HL-60 (cell line): Measurements from ENCODE around the gene CACNA1H.
"Not testable (repeated sequence)": the region's sequence is repeated elsewhere in the genome, so short reads cannot be mapped to it uniquely, and the experiment has no call there.

ENCODE experiments used
- DNase-seq, 2 experiments: peaks; one replicate each; pipeline ENCODE4 v3.0.0-alpha.2; 2010 to 2020; ENCODE audit warnings: low read depth in 1 of 2, low spot score in 1 of 2
- H3K27ac ChIP-seq: fragments of 250-450 bp; sonication (Bioruptor Pico); replicated peaks from 2 replicates; pipeline ENCODE4 v1.5.1; 2020; ENCODE audit warnings: mild to moderate bottlenecking, moderate library complexity
- H3K27me3 ChIP-seq: fragments of 250-450 bp; sonication (Bioruptor Pico); 2 replicates; pipeline ENCODE4 v1.5.1; 2021; ENCODE audit warnings: mild to moderate bottlenecking, moderate library complexity; ENCODE audit not compliant: insufficient read depth, poor library complexity, severe bottlenecking
- H3K4me3 ChIP-seq: replicated peaks from 2 replicates; pipeline ENCODE4 v1.5.1; 2011; ENCODE audit warnings: mild to moderate bottlenecking, control low read depth, low read length; ENCODE audit not compliant: insufficient read depth
- GABPA ChIP-seq: IDR thresholded peaks from 2 replicates; pipeline ENCODE4 v1.6.1; 2012; ENCODE audit warnings: low read depth
- POLR2AphosphoS5 ChIP-seq: IDR thresholded peaks from 2 replicates; pipeline ENCODE4 v1.6.1; 2012; ENCODE audit warnings: low read depth
- SPI1 ChIP-seq: IDR thresholded peaks from 2 replicates; pipeline ENCODE4 v1.6.1; 2012; ENCODE audit warnings: low read depth, mild to moderate bottlenecking, borderline replicate concordance
- TF ChIP-seq, protein P1 (sequence below): IDR thresholded peaks from 2 replicates; pipeline ENCODE4 v1.6.1; 2012; ENCODE audit warnings: low read depth; ENCODE audit not compliant: insufficient replicate concordance
- TF ChIP-seq, protein P2 (sequence below): IDR thresholded peaks from one replicate; pipeline ENCODE4 v1.5.1; 2011; ENCODE audit warnings: low read length, control low read depth, inconsistent platforms; ENCODE audit not compliant: insufficient read depth

The CACNA1H gene

DNA sequence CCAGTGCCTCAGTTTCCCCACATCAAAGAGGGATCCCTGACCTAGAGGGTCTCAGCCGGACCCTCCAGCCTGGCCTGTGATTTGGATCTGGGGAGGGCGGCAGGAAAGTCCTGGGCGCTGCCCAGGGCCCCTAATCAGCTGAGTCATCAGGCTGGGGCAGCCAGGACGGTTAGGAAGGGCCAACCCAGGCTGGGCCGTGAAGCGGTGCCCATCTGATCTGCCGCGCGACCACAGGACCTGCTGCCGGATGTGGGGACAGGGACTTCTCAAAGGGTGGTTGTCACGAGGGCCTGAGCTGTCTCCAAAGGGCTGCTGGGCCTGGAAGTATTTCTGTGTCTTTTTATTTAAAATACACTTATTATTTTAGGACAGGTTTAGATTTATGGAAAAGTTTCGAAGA, 92.0 kb downstream of the CACNA1H start:
- TF ChIP-seq SPI1 (no peak), POLR2AphosphoS5 (0 out of 2 replicates have a peak, but pooled peaks have one; percentile 34)
- no peaks in the 10 kb centered on the region for H3K27me3 ChIP-seq
- peak; percentile 5 to 79 for DNase-seq
- H3K27ac ChIP-seq, result peak overlapping the region; percentile 69
- no peak overlapping the region for H3K4me3 ChIP-seq

DNA sequence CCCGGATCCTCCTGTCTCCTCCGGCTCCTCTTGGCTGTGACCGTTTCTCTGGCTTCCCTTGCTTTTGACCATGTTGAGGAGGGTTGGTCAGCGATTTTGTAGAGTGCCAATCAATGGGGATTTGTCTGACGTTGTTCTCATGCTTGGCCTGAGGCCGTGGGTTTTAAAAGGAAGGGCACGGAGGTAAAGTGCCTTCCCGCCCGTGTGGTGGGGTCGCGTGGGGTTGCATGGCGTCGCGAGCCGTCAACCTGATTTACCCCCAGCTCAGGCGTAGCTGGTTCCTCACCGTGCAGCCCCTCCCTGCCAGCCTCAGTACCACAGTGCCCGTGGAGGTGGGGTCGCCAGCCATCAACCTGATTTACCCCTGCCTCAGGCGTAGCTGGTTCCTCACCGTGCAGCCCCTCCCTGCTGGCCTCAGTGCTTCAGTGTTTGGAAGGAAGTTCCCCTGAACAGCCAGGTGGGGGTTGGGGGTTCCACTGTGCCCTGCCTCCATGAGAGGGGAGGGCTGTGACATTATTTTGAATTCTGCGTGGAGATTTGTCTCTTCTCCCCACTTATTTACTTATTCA, 92.6 kb downstream of the CACNA1H start:
- Histone ChIP-seq H3K27ac (peak overlapping the region; percentile 69), H3K4me3 (no peak overlapping the region), H3K27me3 (no peaks in the 10 kb centered on the region)
- DNase-seq, result peak in 1 of 2 experiments; percentile 18
- TF ChIP-seq, protein P1, sequence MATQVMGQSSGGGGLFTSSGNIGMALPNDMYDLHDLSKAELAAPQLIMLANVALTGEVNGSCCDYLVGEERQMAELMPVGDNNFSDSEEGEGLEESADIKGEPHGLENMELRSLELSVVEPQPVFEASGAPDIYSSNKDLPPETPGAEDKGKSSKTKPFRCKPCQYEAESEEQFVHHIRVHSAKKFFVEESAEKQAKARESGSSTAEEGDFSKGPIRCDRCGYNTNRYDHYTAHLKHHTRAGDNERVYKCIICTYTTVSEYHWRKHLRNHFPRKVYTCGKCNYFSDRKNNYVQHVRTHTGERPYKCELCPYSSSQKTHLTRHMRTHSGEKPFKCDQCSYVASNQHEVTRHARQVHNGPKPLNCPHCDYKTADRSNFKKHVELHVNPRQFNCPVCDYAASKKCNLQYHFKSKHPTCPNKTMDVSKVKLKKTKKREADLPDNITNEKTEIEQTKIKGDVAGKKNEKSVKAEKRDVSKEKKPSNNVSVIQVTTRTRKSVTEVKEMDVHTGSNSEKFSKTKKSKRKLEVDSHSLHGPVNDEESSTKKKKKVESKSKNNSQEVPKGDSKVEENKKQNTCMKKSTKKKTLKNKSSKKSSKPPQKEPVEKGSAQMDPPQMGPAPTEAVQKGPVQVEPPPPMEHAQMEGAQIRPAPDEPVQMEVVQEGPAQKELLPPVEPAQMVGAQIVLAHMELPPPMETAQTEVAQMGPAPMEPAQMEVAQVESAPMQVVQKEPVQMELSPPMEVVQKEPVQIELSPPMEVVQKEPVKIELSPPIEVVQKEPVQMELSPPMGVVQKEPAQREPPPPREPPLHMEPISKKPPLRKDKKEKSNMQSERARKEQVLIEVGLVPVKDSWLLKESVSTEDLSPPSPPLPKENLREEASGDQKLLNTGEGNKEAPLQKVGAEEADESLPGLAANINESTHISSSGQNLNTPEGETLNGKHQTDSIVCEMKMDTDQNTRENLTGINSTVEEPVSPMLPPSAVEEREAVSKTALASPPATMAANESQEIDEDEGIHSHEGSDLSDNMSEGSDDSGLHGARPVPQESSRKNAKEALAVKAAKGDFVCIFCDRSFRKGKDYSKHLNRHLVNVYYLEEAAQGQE, result no peak
- TF ChIP-seq POLR2AphosphoS5 (no peak), GABPA (no peak), SPI1 (no peak)
- TF ChIP-seq, protein P2, sequence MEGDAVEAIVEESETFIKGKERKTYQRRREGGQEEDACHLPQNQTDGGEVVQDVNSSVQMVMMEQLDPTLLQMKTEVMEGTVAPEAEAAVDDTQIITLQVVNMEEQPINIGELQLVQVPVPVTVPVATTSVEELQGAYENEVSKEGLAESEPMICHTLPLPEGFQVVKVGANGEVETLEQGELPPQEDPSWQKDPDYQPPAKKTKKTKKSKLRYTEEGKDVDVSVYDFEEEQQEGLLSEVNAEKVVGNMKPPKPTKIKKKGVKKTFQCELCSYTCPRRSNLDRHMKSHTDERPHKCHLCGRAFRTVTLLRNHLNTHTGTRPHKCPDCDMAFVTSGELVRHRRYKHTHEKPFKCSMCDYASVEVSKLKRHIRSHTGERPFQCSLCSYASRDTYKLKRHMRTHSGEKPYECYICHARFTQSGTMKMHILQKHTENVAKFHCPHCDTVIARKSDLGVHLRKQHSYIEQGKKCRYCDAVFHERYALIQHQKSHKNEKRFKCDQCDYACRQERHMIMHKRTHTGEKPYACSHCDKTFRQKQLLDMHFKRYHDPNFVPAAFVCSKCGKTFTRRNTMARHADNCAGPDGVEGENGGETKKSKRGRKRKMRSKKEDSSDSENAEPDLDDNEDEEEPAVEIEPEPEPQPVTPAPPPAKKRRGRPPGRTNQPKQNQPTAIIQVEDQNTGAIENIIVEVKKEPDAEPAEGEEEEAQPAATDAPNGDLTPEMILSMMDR, result no peak

DNA sequence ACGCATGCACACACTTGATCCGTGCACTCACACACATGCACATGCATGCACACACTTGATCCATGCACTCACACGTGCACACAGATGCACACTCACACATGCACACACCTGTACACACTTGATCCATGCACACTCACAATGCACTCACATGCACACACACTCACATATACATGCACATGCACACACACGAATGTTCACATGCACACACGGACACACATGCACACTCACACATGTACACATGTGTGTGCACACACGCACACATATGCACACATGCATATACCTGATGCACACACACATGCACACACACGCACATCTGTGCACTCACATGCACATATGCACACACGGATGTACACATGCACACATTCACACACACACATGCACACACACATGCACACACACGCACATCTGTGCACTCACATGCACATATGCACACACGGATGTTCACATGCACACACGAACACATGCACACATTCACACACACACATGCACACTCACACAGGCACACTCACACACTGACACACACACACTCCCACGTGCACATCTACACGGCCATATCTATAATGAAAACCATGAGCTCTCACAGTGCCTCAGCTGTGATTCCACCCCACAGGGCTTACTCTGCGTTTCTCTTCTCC, 95.1 kb downstream of the CACNA1H start:
- not testable (repeated sequence) for DNase-seq

DNA sequence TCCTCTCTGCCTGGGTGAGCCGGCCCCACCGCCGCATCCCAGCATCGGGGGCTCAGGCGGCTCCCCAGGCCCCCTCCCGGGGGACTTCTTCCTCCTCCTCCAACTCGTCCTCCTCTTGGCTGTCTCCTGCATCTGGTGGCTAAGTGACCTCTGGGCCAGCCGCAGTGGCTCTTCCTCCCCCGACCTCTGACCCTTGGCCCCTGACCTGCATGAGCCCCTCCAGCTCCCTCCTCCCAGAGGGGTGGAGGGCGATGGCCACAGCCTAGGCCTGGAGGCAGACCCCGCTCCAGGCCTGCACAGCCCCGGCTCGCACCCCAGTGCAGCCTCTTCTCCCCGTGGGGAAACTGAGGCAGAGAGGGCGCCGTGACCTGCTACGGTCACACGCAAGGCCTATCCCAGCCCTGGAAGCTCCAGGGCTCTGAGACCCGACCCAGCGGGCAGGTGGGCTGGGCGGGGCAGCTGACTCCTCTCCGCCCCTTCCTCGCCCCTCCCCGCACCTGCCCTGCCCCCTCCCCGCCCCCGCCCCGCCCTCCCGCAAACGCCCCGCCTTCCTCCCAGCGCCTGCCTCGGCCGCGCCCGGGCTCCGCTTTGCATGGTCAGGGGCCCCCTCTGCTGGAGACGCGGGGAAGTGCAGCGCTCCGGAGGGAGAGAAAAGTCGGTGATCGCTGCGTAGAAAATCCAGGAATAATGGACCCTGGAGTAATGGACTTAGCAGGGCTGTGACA, 96.3 kb downstream of the CACNA1H start:
- H3K27ac ChIP-seq, H3K27me3 ChIP-seq, H3K4me3 ChIP-seq, DNase-seq: not testable (repeated sequence)

More for the DNA sequence above, 95.1 kb downstream of the CACNA1H start:
- not testable (repeated sequence) for H3K4me3 ChIP-seq, H3K27me3 ChIP-seq, H3K27ac ChIP-seq

DNA sequence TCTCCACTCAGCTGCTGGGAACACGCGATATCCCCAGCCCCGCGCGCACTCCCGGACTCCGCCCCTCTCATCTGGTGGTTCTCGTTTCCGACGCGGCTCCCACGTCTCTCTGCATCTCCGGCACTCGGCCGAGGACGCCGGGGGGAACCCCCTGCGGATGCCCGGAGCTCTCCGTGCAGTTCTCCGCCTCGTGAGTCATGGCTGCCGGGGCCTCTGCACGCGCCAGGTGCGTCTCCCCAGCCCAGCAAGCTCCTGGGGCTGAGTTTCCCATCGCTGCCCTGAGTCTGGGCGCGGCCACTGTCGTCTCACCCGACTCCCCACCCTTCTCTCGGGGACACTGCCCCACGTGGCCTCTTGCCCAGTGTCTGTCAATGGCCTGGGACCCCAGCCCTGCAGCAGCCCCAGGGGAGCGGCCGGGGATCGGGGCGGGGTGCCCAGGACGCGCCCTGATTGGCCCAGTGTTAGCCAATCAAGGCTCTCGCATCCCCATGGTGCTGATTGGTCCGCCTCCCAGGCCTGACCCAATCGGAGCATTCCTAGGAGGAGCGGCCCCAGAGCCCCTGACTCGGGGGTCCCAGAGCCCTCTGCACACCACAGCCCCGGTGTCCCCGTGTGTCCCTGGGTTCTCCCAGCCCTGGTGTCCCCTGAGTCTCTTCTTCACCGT, 100.9 kb downstream of the CACNA1H start:
- not testable (repeated sequence) for H3K4me3 ChIP-seq, H3K27ac ChIP-seq, DNase-seq, H3K27me3 ChIP-seq

DNA sequence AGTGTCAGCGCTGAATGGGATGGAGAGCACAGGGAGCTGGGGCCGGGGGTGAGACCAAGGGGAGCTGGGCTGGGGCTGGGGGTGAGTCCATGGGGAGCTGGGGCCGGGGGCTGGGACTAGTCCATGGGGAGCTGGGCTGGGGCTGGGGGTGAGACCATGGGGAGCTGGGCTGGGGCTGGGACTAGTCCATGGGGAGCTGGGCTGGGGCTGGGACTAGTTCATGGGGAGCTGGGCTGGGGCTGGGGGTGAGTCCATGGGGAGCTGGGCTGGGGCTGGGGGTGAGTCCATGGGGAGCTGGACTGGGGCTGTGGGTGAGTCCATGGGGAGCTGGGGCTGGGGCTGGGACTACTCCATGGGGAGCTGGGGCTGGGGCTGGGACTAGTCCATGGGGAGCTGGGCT, 101.9 kb downstream of the CACNA1H start:
- H3K27ac ChIP-seq, H3K4me3 ChIP-seq, DNase-seq: not testable (repeated sequence)
- peaks cover 11% of the 10 kb centered on the region for H3K27me3 ChIP-seq

DNA sequence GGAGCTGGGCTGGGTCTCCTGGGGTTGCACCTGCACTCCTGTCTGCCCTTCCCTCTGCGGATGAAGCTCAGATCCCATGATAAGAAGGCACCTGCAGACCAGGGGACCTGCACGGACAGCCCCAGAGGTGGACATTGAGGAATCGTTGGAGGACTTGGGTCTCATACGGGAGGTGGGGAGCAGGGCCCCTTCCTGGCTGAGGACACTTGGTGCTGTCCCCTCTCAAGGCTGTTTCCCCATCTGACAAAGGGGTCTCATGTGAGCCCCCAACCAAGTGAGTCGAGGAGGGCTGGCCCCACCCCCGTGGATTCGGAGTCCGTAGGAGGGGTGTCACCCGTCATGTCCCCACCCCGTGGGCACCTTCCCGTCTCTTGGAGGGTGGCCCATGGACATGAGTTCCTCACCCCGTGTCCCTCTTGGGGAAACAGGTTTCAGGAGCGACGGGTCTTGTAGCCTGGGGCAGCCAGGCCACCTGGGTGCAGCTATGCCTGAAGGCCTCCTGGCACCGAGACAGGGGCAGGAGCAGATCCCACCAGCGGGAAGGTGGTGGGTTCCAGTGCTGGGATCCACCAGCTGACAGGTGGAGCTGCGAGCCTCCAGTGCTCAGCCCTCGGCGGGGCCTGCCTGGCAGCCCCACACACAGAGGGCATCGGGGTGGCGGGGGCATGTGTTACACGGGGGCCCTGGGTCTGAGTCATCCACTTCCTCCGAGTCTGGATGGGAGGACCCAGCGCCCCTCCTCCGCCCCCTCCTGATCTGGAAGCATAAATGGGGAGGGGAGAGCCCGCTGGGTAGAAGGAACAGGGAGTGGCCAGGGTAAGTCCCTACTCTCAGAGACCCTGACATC, 102.6 kb downstream of the CACNA1H start, which contains the start of gene TPSD1:
Gene TPSD1, plus strand, starts transcription at position 794 of the 847 bp plus-strand sequence. CDS start 212 bp downstream, outside the sequence.
- H3K4me3 ChIP-seq, result not testable (repeated sequence)

DNA sequence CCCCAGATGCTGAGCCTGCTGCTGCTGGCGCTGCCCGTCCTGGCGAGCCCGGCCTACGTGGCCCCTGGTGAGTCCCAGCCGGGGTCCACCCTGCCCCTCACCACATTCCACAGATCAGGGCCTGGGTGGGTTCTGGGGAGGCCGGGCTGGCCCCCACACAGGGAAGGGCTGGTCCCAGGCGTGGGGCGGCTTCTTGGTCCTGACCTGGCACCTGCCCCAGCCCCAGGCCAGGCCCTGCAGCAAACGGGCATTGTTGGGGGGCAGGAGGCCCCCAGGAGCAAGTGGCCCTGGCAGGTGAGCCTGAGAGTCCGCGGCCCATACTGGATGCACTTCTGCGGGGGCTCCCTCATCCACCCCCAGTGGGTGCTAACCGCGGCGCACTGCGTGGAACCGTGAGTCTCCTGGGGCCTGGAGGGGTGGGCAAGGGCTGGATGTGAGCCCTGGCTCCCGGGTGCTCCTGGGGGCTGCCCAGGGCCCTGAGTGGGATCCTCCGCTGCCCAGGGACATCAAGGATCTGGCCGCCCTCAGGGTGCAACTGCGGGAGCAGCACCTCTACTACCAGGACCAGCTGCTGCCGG, 103.5 kb downstream of the CACNA1H start:
- peaks cover 24% of the 10 kb centered on the region for H3K27me3 ChIP-seq
- not testable (repeated sequence) for H3K27ac ChIP-seq, H3K4me3 ChIP-seq, DNase-seq

More for the DNA sequence above, 102.6 kb downstream of the CACNA1H start, which contains the start of gene TPSD1:
- not testable (repeated sequence) for H3K27ac ChIP-seq, DNase-seq
- peaks cover 17% of the 10 kb centered on the region for H3K27me3 ChIP-seq
